PC-3 (cell line): ENCODE measurements around the gene DZIP1. TPM values are rescaled to one million over a fixed set of nuclear protein-coding genes. Genes with fewer than 3 reads are reported as not detected.

Source experiments
- ATAC-seq: fragments of 200-7000 bp; cut with Tn5 transposase; 2 replicates; pipeline ENCODE4 v1.9.1; 2020; ENCODE audit warnings: mild to moderate bottlenecking, moderate library complexity
- BruUV-seq: library from RNA; stranded (reverse); fragments of 400-500 nt; replicated peaks from 2 replicates; lab custom pipeline; 2021; lab: Mats Ljungman, UMichigan
- CTCF ChIA-PET: fragments of 300-600 bp; sonication (Branson Sonifier 250); formaldehyde crosslinking; loops from one replicate; lab custom pipeline; 2022; ENCODE audit warnings: antibody characterized with exemption; lab: Charles Lee
- POLR2A ChIA-PET: fragments of 300-600 bp; sonication (Branson Sonifier 250); formaldehyde crosslinking; loops from one replicate; lab custom pipeline; 2022; ENCODE audit warnings: antibody characterized with exemption; ENCODE audit not compliant: unreplicated experiment; lab: Charles Lee
- DNase-seq: peaks from one replicate; pipeline ENCODE4 v3.0.0-alpha.2; 2015
- H2AFZ ChIP-seq: fragments of 300-600 bp; sonication (generic); 2 replicates; pipeline ENCODE4 v1.6.0; 2016; ENCODE audit warnings: antibody characterized with exemption, low read length
- H3F3A ChIP-seq: fragments of 300-600 bp; sonication (generic); one replicate; pipeline ENCODE4 v1.6.0; 2017; ENCODE audit warnings: antibody characterized with exemption, low read length, control low read depth, mild to moderate bottlenecking; ENCODE audit not compliant: unreplicated experiment
- H3K27ac ChIP-seq: fragments of 300-600 bp; sonication (generic); 2 replicates; pipeline ENCODE4 v1.5.1; 2016; ENCODE audit warnings: mild to moderate bottlenecking, low read length
- H3K27me3 ChIP-seq: fragments of 300-600 bp; sonication (generic); 2 replicates; pipeline ENCODE4 v1.6.1; 2016; ENCODE audit warnings: low read length, mixed read lengths
- H3K36me3 ChIP-seq: fragments of 300-600 bp; sonication (generic); 2 replicates; pipeline ENCODE4 v1.6.1; 2016; ENCODE audit warnings: low read depth, mixed run types, low read length, mixed read lengths
- H3K4me1 ChIP-seq: fragments of 300-600 bp; sonication (generic); 2 replicates; pipeline ENCODE4 v1.5.1; 2016; ENCODE audit warnings: low read length; ENCODE audit not compliant: insufficient read depth
- H3K4me2 ChIP-seq: fragments of 300-600 bp; sonication (generic); 2 replicates; pipeline ENCODE4 v1.6.0; 2016; ENCODE audit warnings: low read length
- H3K4me3 ChIP-seq: fragments of 300-600 bp; sonication (generic); 2 replicates; pipeline ENCODE4 v1.5.1; 2016; ENCODE audit warnings: mild to moderate bottlenecking, low read length, mixed read lengths
- H3K79me2 ChIP-seq: fragments of 300-600 bp; sonication (generic); 2 replicates; pipeline ENCODE4 v1.6.1; 2017; ENCODE audit warnings: low read length, mixed read lengths
- H3K9ac ChIP-seq: fragments of 300-600 bp; sonication (generic); 2 replicates; pipeline ENCODE4 v1.6.0; 2016; ENCODE audit warnings: mild to moderate bottlenecking, low read length
- H3K9me2 ChIP-seq: fragments of 300-600 bp; sonication (generic); replicated peaks from 2 replicates; pipeline ENCODE4 v1.6.1; 2016; ENCODE audit warnings: mixed run types, low read length, mixed read lengths
- H3K9me3 ChIP-seq: fragments of 300-600 bp; sonication (generic); 2 replicates; pipeline ENCODE4 v1.6.1; 2016; ENCODE audit warnings: low read length, mixed read lengths
- H4K20me1 ChIP-seq: fragments of 300-600 bp; sonication (generic); 2 replicates; pipeline ENCODE4 v1.6.1; 2016; ENCODE audit warnings: low read length, mixed read lengths
- CTCF ChIP-seq: fragments of 300-600 bp; sonication (generic); conservative IDR thresholded peaks from 2 replicates; pipeline ENCODE4 v1.5.1; 2017; ENCODE audit warnings: antibody characterized with exemption, low read depth, mild to moderate bottlenecking, low read length
- EZH2 ChIP-seq: fragments of 300-600 bp; sonication (generic); IDR thresholded peaks from one replicate; pipeline ENCODE4 v1.6.1; 2017; ENCODE audit warnings: antibody characterized with exemption, mild to moderate bottlenecking, low read length; ENCODE audit not compliant: unreplicated experiment
- EZH2phosphoT487 ChIP-seq: fragments of 300-600 bp; sonication (generic); IDR thresholded peaks from 2 replicates; pipeline ENCODE4 v1.6.1; 2018; ENCODE audit warnings: mild to moderate bottlenecking, antibody characterized with exemption, low read length, borderline replicate concordance
- intact Hi-C: fragments of 100-400 bp; cut with micrococcal nuclease; formaldehyde crosslinking; loops from 2 replicates; pipeline ENCODE4 v1.9.0; 2023
- total RNA-seq: library from RNA; depleted of rRNA; stranded (reverse); fragments of >200 nt; gene quantifications from 2 replicates; pipeline ENCODE4 v1.2.3, GENCODE V29; 2014

Gene DZIP1
- total RNA-seq, 1 experiment from 2014 or later = 3.5 TPM

GRCh38 chr13:95541308-95541707 is 103.2 kb downstream of the DZIP1 start:
- intact Hi-C loops = no loop called here
- H3K9ac ChIP-seq = no peak overlapping the region
- H3K9me3 ChIP-seq = no peaks in the 10 kb centered on the region
- H3F3A ChIP-seq = no peaks in the 10 kb centered on the region
- H4K20me1 ChIP-seq = no peaks in the 10 kb centered on the region
- H3K9me2 ChIP-seq = no peaks in the 10 kb centered on the region
- H3K4me3 ChIP-seq = no peak overlapping the region
- no TSS peak for BruUV-seq
- no peaks in the 10 kb centered on the region for H3K27me3 ChIP-seq
- ATAC-seq = no peak
- no peak overlapping the region for H2AFZ ChIP-seq
- TF ChIP-seq EZH2phosphoT487 (no peak), EZH2 (no peak), CTCF (no peak)
- H3K27ac ChIP-seq = no peak overlapping the region
- no peaks in the 10 kb centered on the region for H3K79me2 ChIP-seq
- ChIA-PET POLR2A (no interaction called here), CTCF (no interaction called here)
- no peak for DNase-seq
- H3K36me3 ChIP-seq = no peaks in the 10 kb centered on the region
- H3K4me1 ChIP-seq = peaks cover 2% of the 10 kb centered on the region
- H3K4me2 ChIP-seq = no peak overlapping the region

GRCh38 chr13:95540888-95541287 is 103.6 kb downstream of the DZIP1 start:
- Histone ChIP-seq H3K4me3 (no peak overlapping the region), H3K36me3 (no peaks in the 10 kb centered on the region), H2AFZ (no peak overlapping the region), H3K9me2 (no peaks in the 10 kb centered on the region), H3K79me2 (no peaks in the 10 kb centered on the region), H4K20me1 (no peaks in the 10 kb centered on the region), H3K4me2 (no peak overlapping the region), H3K27ac (no peak overlapping the region), H3K4me1 (peaks cover 7% of the 10 kb centered on the region), H3K27me3 (no peaks in the 10 kb centered on the region), H3K9ac (no peak overlapping the region), H3K9me3 (no peaks in the 10 kb centered on the region), H3F3A (no peaks in the 10 kb centered on the region)
- no TSS peak for BruUV-seq
- intact Hi-C loops = no loop called here
- TF ChIP-seq EZH2phosphoT487 (no peak), CTCF (no peak), EZH2 (no peak)
- DNase-seq (no peak), ATAC-seq (no peak)
- CTCF ChIA-PET = no interaction called here
- POLR2A ChIA-PET = no interaction called here

GRCh38 chr13:95536632-95537241 is 107.8 kb downstream of the DZIP1 start:
- BruUV-seq = no TSS peak
- TF ChIP-seq CTCF (peak; percentile 63), EZH2 (no peak)
- ATAC-seq = no peak
- H3K9me3 ChIP-seq = no peaks in the 10 kb centered on the region
- H3K9ac ChIP-seq = no peak overlapping the region
- no peak overlapping the region for H3K27ac ChIP-seq
- no peak overlapping the region for H2AFZ ChIP-seq
- POLR2A ChIA-PET = no interaction called here
- no peaks in the 10 kb centered on the region for H3K36me3 ChIP-seq
- no peaks in the 10 kb centered on the region for H3K79me2 ChIP-seq
- DNase-seq = peak; percentile 67
- no peaks in the 10 kb centered on the region for H3F3A ChIP-seq
- intact Hi-C loops = loop anchor here (1.0 to 10.0 kb wide), 3 partner anchors 88 to 298 kb away; no protein-coding TSS in a partner anchor
- H3K4me1 ChIP-seq = peaks cover 37% of the 10 kb centered on the region
- no peaks in the 10 kb centered on the region for H3K27me3 ChIP-seq
- no peaks in the 10 kb centered on the region for H3K9me2 ChIP-seq
- H3K4me2 ChIP-seq = peak overlapping the region; percentile 12; the same call in 1 of the 2 replicates
- CTCF ChIA-PET = interaction anchor here (0.7 to 1.6 kb wide), 7 partner anchors 22 to 297 kb away, joined by 3 to 8 read pairs (median 4); no protein-coding TSS in a partner anchor
- H4K20me1 ChIP-seq = 0 out of 2 replicates have a peak, but pooled peaks cover 2% of the 10 kb centered on the region
- H3K4me3 ChIP-seq = no peak overlapping the region
